Hepatocyte (in vitro differentiated cells): ENCODE data around the gene PTX4.

Source experiments
- EZH2phosphoT487 ChIP-seq: fragments of 200-600 bp; sonication (generic); IDR thresholded peaks from one replicate; pipeline ENCODE4 v1.6.1; 2018; ENCODE audit warnings: antibody characterized with exemption, mild to moderate bottlenecking, low read depth, moderate library complexity; ENCODE audit not compliant: unreplicated experiment, severe bottlenecking
- TF ChIP-seq, protein P1 (sequence below): fragments of 200-600 bp; sonication (generic); IDR thresholded peaks from 2 replicates; pipeline ENCODE4 v1.5.1; 2016; ENCODE audit warnings: antibody characterized with exemption, mild to moderate bottlenecking; ENCODE audit not compliant: poor library complexity

DNA sequence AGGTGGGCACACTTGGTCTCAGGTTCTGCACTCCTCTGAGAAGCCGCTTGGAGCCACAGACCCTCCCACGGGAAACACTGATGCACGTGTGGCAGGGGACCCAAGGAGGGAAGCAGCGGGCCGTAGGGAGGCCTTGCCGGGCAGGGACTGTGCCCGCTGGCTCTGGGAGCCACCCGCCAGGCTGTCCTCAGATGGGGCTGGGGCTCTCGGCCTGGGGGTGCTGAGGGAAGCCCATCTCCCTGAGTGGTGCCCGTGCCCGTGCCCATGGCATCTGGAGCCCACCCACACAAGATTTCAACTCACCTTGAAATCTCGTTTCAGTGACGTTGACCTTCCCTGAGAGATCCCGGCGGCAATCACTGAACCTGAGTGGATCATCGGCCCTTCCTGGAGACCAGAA lies 31.8 kb downstream of the PTX4 start:
- TF ChIP-seq EZH2phosphoT487: no peak
- TF ChIP-seq, protein P1, sequence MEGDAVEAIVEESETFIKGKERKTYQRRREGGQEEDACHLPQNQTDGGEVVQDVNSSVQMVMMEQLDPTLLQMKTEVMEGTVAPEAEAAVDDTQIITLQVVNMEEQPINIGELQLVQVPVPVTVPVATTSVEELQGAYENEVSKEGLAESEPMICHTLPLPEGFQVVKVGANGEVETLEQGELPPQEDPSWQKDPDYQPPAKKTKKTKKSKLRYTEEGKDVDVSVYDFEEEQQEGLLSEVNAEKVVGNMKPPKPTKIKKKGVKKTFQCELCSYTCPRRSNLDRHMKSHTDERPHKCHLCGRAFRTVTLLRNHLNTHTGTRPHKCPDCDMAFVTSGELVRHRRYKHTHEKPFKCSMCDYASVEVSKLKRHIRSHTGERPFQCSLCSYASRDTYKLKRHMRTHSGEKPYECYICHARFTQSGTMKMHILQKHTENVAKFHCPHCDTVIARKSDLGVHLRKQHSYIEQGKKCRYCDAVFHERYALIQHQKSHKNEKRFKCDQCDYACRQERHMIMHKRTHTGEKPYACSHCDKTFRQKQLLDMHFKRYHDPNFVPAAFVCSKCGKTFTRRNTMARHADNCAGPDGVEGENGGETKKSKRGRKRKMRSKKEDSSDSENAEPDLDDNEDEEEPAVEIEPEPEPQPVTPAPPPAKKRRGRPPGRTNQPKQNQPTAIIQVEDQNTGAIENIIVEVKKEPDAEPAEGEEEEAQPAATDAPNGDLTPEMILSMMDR: no peak
